GM13976 (cell line): ENCODE data around the gene PSEN2.
A peak's percentile ranks its signal among the peaks of the same experiment; 100 is the strongest.

Experiments
- DNase-seq: peaks from one replicate; pipeline ENCODE4 v3.0.0; 2012; ENCODE audit warnings: low spot score
- CTCF ChIP-seq: IDR thresholded peaks from 2 replicates; pipeline ENCODE4 v1.5.1; 2012; ENCODE audit warnings: borderline replicate concordance, mild to moderate bottlenecking; ENCODE audit not compliant: insufficient read depth; ENCODE audit errors: extremely low read depth, missing control alignments, control extremely low read depth
- in situ Hi-C: fragments of 300-500 bp; cut with MboI; formaldehyde crosslinking; loops from one replicate; pipeline ENCODE4 v1.12.0; 2022; ENCODE audit warnings: low sequenced_read_pairs, mixed read lengths, inconsistent platforms; ENCODE audit not compliant: unreplicated experiment

The PSEN2 gene

GRCh38 chr1:226903819-226904716, 33.7 kb downstream of the PSEN2 start:
- TF ChIP-seq CTCF: no peak
- DNase-seq: no peak
- in situ Hi-C loops: loop anchor here (25.0 kb wide), 1 partner anchor 533 kb away; no protein-coding TSS in a partner anchor

GRCh38 chr1:226904772-226905171, 34.4 kb downstream of the PSEN2 start:
- in situ Hi-C loops: loop anchor here (25.0 kb wide), 1 partner anchor 533 kb away; no protein-coding TSS in a partner anchor
- DNase-seq: no peak
- no peak for TF ChIP-seq CTCF

- TF ChIP-seq CTCF: no peak
- in situ Hi-C loops: loop anchor here (25.0 kb wide), 1 partner anchor 529 kb away; no protein-coding TSS in a partner anchor
- no peak for DNase-seq
Measured at GRCh38 chr1:226908419-226908818, 38.0 kb downstream of the PSEN2 start.

- in situ Hi-C loops: loop anchor here (25.0 kb wide), 1 partner anchor 528 kb away; no protein-coding TSS in a partner anchor
- no peak for TF ChIP-seq CTCF
Measured at GRCh38 chr1:226908913-226909312, 38.5 kb downstream of the PSEN2 start.

GRCh38 chr1:226912587-226913176, 42.3 kb downstream of the PSEN2 start:
- TF ChIP-seq CTCF: peak; percentile 55
- in situ Hi-C loops: loop anchor here (25.0 kb wide), 1 partner anchor 525 kb away; no protein-coding TSS in a partner anchor
- DNase-seq: peak; percentile 76

More at GRCh38 chr1:226908913-226909312, 38.5 kb downstream of the PSEN2 start:
- no peak for DNase-seq

GRCh38 chr1:226915672-226915995, 45.2 kb downstream of the PSEN2 start:
- in situ Hi-C loops: loop anchor here (25.0 kb wide), 1 partner anchor 522 kb away; no protein-coding TSS in a partner anchor

More at GRCh38 chr1:226915672-226915995, 45.2 kb downstream of the PSEN2 start:
- TF ChIP-seq CTCF: no peak
- no peak for DNase-seq
